ENCODE measurements around the gene FCN2. TPM values are rescaled to one million over a fixed set of nuclear protein-coding genes. Genes with fewer than 3 reads are reported as not detected.

Gene FCN2
- total RNA-seq, 2 experiments from 2014 or later: not detected

GRCh38 chr9:134891713-134892112, 11.1 kb downstream of the FCN2 start:
- Histone ChIP-seq H3K4me3 (ENCODE audit: low read depth, low read length, poor library complexity, severe bottlenecking) (no peak overlapping the region), H3K9me3 (ENCODE audit: low read length) (no peaks in the 10 kb centered on the region), H2AFZ (ENCODE audit: low read length) (no peak overlapping the region), H4K20me1 (ENCODE audit: insufficient read depth, low read length) (no peaks in the 10 kb centered on the region), H3K27ac (ENCODE audit: low read depth, low read length, poor library complexity, severe bottlenecking) (no peak overlapping the region), H3K4me2 (ENCODE audit: low read length) (no peak overlapping the region), H3K79me2 (ENCODE audit: insufficient read depth, low read depth, low read length) (no peaks in the 10 kb centered on the region), H3K36me3 (ENCODE audit: insufficient read depth, low read length) (no peaks in the 10 kb centered on the region), H3K4me1 (ENCODE audit: insufficient read depth, low read length, poor library complexity, severe bottlenecking) (peaks cover 27% of the 10 kb centered on the region), H3K9me2 (ENCODE audit: insufficient read depth, low read length) (no peaks in the 10 kb centered on the region)
- BruUV-seq (replicated peaks): no TSS peak
- intact Hi-C loops (cut with micrococcal nuclease; ENCODE audit: unreplicated experiment): no loop called here
- DNase-seq (ENCODE audit: low spot score): no peak
- TF ChIP-seq CTCF (conservative IDR thresholded peaks at IDR 0.05; ENCODE audit: low read length): no peak
- TF ChIP-seq EZH2phosphoT487 (IDR thresholded peaks at IDR 0.05; ENCODE audit: borderline replicate concordance, low read depth, low read length): no peak
- ChIA-PET POLR2A (no interaction called here), CTCF (ENCODE audit: unreplicated experiment) (no interaction called here)

GRCh38 chr9:134892221-134892620, 11.6 kb downstream of the FCN2 start:
- BruUV-seq (replicated peaks): no TSS peak

More at GRCh38 chr9:134892221-134892620, 11.6 kb downstream of the FCN2 start:
- H3K9me2 ChIP-seq (ENCODE audit: insufficient read depth, low read length): no peaks in the 10 kb centered on the region
- no peaks in the 10 kb centered on the region for H3K9me3 ChIP-seq (ENCODE audit: low read length)
- CTCF ChIA-PET (ENCODE audit: unreplicated experiment): no interaction called here
- DNase-seq (ENCODE audit: low spot score): no peak
- no peak overlapping the region for H3K27ac ChIP-seq (ENCODE audit: low read depth, low read length, poor library complexity, severe bottlenecking)
- H3K4me3 ChIP-seq (ENCODE audit: low read depth, low read length, poor library complexity, severe bottlenecking): no peak overlapping the region
- POLR2A ChIA-PET: interaction anchor here (0.7 kb wide), 1 partner anchor 12 kb away, joined by 3 read pairs; no protein-coding TSS in a partner anchor
- H3K4me1 ChIP-seq (ENCODE audit: insufficient read depth, low read length, poor library complexity, severe bottlenecking): peaks cover 27% of the 10 kb centered on the region
- no peak overlapping the region for H3K4me2 ChIP-seq (ENCODE audit: low read length)
- no peaks in the 10 kb centered on the region for H3K36me3 ChIP-seq (ENCODE audit: insufficient read depth, low read length)
- no peak overlapping the region for H2AFZ ChIP-seq (ENCODE audit: low read length)
- H3K79me2 ChIP-seq (ENCODE audit: insufficient read depth, low read depth, low read length): no peaks in the 10 kb centered on the region
- no peaks in the 10 kb centered on the region for H4K20me1 ChIP-seq (ENCODE audit: insufficient read depth, low read length)
- intact Hi-C loops (cut with micrococcal nuclease; ENCODE audit: unreplicated experiment): no loop called here
- TF ChIP-seq CTCF (conservative IDR thresholded peaks at IDR 0.05; ENCODE audit: low read length) (no peak), EZH2phosphoT487 (IDR thresholded peaks at IDR 0.05; ENCODE audit: borderline replicate concordance, low read depth, low read length) (no peak)

All from OCI-LY7 (cell line).